ENCODE measurements around the gene CDK13. TPM values are rescaled to one million over a fixed set of nuclear protein-coding genes. Genes with fewer than 3 reads are reported as not detected.

The CDK13 gene
- polyA plus RNA-seq, 2 of the 4 experiments (the other 2 are of a cell fraction), result 18.2 to 39.6 TPM

DNA sequence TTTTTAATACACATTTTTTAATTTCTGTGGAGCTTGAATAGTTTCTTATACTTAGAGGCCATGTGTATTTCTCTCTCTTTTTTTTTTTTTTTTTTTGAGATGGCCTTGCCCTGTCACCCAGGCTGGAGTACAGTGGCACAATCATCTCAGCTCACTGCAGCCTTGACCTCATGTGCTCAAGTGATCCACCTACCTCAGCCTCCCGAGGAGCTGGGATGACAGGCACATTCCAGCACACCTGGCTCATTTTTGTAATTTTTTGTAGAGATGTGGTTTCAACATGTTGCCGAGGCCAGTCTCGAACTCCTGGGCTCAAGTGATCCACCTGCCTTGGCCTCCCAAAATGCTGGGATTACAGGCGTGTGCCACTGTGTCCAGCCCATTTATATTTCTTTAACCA, 64.3 kb downstream of the CDK13 start:
- WGBS (ENCODE audit: missing lambda C conversion rate), result 86% methylated on average over 4 of the region's 4 CpGs
- Histone ChIP-seq H3K4me2 (no peak overlapping the region), H3K4me3 (no peak overlapping the region), H3K9me3 (no peaks in the 10 kb centered on the region), H3K27ac (peak overlapping the region in 1 of 2 experiments; percentile 26; a peak in 1 of 6 replicates), H3K4me1 (peaks cover 39% of the 10 kb centered on the region)
- ChIA-PET POLR2A (no interaction called here), CTCF (interaction anchor here (0.6 to 2.3 kb wide), 4 partner anchors 37 to 268 kb away, joined by 3 to 7 read pairs (median 3); no protein-coding TSS in a partner anchor)
- no peak for DNase-seq (ENCODE audit: low read depth in 1 of 2, low spot score in 1 of 2)
- no peak for ATAC-seq
- no peak for TF ChIP-seq CBX8 (IDR thresholded peaks at IDR 0.05)
- no peak for TF ChIP-seq KDM1A (IDR thresholded peaks at IDR 0.05; ENCODE audit: low read depth)
- TF ChIP-seq ZFP36 (IDR thresholded peaks at IDR 0.05; ENCODE audit: borderline replicate concordance, partially characterized antibody), result no peak
- no peak for TF ChIP-seq EHF (CRISPR knock-in tag; IDR thresholded peaks at IDR 0.05)
- TF ChIP-seq, protein P1, sequence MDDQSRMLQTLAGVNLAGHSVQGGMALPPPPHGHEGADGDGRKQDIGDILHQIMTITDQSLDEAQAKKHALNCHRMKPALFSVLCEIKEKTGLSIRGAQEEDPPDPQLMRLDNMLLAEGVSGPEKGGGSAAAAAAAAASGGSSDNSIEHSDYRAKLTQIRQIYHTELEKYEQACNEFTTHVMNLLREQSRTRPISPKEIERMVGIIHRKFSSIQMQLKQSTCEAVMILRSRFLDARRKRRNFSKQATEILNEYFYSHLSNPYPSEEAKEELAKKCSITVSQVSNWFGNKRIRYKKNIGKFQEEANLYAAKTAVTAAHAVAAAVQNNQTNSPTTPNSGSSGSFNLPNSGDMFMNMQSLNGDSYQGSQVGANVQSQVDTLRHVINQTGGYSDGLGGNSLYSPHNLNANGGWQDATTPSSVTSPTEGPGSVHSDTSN (IDR thresholded peaks at IDR 0.05), result no peak
- no peak for TF ChIP-seq EP300 (IDR thresholded peaks at IDR 0.05)
- TF ChIP-seq, protein P2, sequence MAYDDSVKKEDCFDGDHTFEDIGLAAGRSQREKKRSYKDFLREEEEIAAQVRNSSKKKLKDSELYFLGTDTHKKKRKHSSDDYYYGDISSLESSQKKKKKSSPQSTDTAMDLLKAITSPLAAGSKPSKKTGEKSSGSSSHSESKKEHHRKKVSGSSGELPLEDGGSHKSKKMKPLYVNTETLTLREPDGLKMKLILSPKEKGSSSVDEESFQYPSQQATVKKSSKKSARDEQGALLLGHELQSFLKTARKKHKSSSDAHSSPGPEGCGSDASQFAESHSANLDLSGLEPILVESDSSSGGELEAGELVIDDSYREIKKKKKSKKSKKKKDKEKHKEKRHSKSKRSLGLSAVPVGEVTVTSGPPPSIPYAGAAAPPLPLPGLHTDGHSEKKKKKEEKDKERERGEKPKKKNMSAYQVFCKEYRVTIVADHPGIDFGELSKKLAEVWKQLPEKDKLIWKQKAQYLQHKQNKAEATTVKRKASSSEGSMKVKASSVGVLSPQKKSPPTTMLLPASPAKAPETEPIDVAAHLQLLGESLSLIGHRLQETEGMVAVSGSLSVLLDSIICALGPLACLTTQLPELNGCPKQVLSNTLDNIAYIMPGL (CRISPR knock-in tag; IDR thresholded peaks at IDR 0.05; ENCODE audit: borderline replicate concordance), result no peak
- no peak for TF ChIP-seq POLR2AphosphoS2 (conservative IDR thresholded peaks at IDR 0.05; ENCODE audit: low read length)
- TF ChIP-seq TP53 (CRISPR knock-in tag; IDR thresholded peaks at IDR 0.05), result no peak
- no peak for FAIRE-seq

DNA sequence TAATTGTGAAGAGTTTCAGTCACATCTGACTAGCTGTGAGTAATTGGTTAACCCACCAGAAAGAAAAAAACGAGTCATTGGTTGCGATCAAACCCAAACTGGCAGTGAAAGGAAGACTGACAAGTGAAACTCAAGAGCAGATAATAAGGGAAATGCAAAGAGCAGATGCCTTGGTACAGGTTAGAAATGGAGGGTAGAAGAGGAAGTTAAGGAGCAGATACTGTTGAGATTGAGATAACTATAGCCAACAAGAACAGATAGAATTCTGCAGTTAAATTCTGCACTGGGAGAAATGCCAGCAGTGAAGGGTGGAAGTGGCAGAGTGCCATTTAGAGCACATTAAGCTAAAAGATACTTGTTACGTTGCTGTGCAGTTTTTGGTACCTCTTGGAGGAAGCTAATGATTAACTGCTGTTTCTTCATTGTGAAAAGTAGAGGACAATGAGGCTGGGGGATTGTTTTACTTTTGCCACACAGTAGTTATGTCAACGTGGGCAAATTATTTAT, 65.8 kb downstream of the CDK13 start:
- ATAC-seq (peak; percentile 67 to 76), DNase-seq (ENCODE audit: low read depth in 1 of 2, low spot score in 1 of 2) (peak in 1 of 2 experiments; percentile 14), FAIRE-seq (no peak)
- Histone ChIP-seq H3K4me2 (peak overlapping the region; percentile 43), H3K4me3 (no peak overlapping the region), H3K9me3 (no peaks in the 10 kb centered on the region), H3K4me1 (peaks cover 37% of the 10 kb centered on the region), H3K27ac (peak overlapping the region; percentile 16 to 29; a peak in 4 of 6 replicates)
- ChIA-PET POLR2A (no interaction called here), CTCF (no interaction called here)
- no peak for TF ChIP-seq CEBPB (IDR thresholded peaks at IDR 0.05)
- no peak for TF ChIP-seq TFCP2L1 (CRISPR knock-in tag; IDR thresholded peaks at IDR 0.05)
- TF ChIP-seq HOXB13 (CRISPR knock-in tag; IDR thresholded peaks at IDR 0.05; ENCODE audit: low read depth), result no peak
- TF ChIP-seq RFX5 (IDR thresholded peaks at IDR 0.05), result no peak
- no peak for TF ChIP-seq EP300 (IDR thresholded peaks at IDR 0.05)
- TF ChIP-seq, protein P1 (IDR thresholded peaks at IDR 0.05), result no peak
- TF ChIP-seq, protein P3, sequence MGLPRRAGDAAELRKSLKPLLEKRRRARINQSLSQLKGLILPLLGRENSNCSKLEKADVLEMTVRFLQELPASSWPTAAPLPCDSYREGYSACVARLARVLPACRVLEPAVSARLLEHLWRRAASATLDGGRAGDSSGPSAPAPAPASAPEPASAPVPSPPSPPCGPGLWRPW (IDR thresholded peaks at IDR 0.05), result no peak
- no peak for TF ChIP-seq BHLHE40 (IDR thresholded peaks at IDR 0.05; ENCODE audit: low read depth, low read length)
- no peak for TF ChIP-seq EHMT2 (IDR thresholded peaks at IDR 0.05; ENCODE audit: low read depth)
- no peak for TF ChIP-seq GATA3 (IDR thresholded peaks at IDR 0.05; ENCODE audit: borderline replicate concordance)
- TF ChIP-seq RAD21 (conservative IDR thresholded peaks at IDR 0.05 in 1 of 2, IDR thresholded peaks at IDR 0.05 in 1 of 2), result no peak
- TF ChIP-seq ZC3H11A (IDR thresholded peaks at IDR 0.05), result no peak
- no peak for TF ChIP-seq KDM5A (IDR thresholded peaks at IDR 0.05)
- TF ChIP-seq RARB (CRISPR knock-in tag; IDR thresholded peaks at IDR 0.05), result no peak
- TF ChIP-seq FOSL2 (IDR thresholded peaks at IDR 0.05), result no peak
- TF ChIP-seq FOSL2 (CRISPR knock-in tag; IDR thresholded peaks at IDR 0.05), result no peak
- TF ChIP-seq RCOR1 (IDR thresholded peaks at IDR 0.05; ENCODE audit: low read depth, low read length), result no peak
- TF ChIP-seq MAZ (IDR thresholded peaks at IDR 0.05; ENCODE audit: borderline replicate concordance, low read depth, low read length), result no peak
- no peak for TF ChIP-seq NFE2L2 (conservative IDR thresholded peaks at IDR 0.05; ENCODE audit: low read length)
- no peak for TF ChIP-seq MAFK (IDR thresholded peaks at IDR 0.05; ENCODE audit: partially characterized antibody)
- no peak for TF ChIP-seq EHF (CRISPR knock-in tag; IDR thresholded peaks at IDR 0.05)
- 15% methylated on average over 4 of the region's 4 CpGs for WGBS (ENCODE audit: missing lambda C conversion rate)

Data from A549 (cell line).